Placental pericyte (primary cell): ENCODE data around the gene GPS1. TPM values are rescaled to one million over a fixed set of nuclear protein-coding genes. Genes with fewer than 3 reads are reported as not detected.

Experiments used
- total RNA-seq: library from RNA; depleted of rRNA; stranded (reverse); fragments of >200 nt; gene quantifications from 2 replicates; pipeline ENCODE4 v1.2.3, GENCODE V29; 2012

GPS1 gene
- total RNA-seq, result 110 and 187 TPM in 2 replicates

DNA sequence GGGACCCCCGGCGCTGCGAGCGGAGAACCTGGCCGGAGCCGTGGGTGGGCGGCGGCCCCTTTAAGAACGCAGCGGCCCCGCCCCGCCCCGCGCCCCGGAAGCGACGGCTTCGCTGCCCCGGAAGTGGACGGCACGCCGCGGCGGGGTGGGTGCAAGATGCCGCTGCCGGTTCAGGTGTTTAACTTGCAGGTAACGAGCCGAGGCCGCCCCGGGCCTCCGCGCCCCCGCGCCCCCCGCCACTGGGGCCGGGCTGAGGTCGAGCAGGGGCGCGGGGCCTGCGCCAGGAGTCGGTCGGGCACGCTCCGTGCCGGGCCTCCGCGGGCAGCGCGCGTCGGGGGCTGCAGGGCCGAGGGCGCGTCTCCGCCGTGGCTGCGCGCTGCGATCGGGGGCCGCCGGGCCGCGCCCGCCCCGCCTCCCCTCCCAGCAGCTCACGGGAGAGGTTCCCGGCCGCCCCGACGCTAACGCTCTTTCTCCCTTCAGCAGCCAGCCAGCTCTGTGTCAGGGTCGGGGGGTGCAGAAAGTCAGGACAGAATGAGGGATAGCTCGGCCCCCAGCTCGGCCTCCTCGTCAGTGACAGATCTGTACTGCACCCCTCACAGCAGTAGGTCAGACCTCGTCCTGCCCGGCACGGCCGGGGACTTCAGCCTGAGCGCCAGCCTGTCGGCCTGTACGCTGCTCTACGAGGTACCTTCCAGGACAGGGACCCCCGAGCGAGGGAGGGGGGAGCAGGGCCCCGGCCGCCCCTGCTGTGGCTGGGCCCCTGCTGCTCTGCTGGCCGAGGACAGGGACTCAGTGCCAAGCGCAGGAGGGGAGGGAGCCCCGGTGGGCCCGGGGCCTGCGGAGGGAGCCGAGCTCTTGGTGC, at the start of gene GPS1, which contains the start of gene RFNG:
Gene GPS1, plus strand, starts transcription at position 123 of the 862 bp plus-strand sequence. Its CDS starts 34 bp downstream, at position 157.
Gene RFNG, minus strand, starts transcription at position 36 of the 862 bp plus-strand sequence. CDS start 45 bp downstream, outside the sequence.

DNA sequence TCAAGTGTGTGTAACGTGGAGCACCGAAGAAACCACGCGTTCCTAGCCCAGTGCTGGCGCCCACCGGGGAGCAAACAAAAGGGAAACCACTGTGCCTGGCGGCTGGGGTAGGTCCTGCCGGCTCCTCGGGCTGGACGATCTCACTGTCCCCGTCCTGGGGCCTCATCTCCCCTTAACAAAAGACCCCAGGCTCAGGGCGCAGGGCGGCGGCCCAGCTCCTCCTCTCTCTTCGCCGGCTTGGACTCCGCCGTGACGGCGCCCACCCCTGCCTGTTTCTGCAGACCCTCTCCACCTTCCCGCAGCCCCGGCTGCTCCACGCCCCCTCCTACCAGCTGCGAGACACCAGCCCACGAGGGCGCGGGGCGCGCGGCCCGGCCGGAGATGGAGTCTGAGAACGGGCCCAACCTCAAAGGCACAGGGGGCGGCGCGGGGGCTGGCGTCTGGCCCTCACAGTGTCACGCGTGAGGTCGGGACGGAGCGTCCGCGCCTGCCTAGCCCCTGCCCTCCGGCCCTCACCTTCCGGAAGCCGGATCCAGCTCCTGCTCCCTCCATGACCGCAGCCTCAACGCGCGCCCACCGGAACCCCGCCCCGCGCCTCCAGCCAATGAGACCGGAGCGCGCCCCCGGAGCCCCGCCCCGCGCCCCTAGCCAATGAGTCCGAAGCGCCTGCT, 29.3 kb upstream of the GPS1 start, which contains the start of gene CENPX:
Gene CENPX, minus strand, starts transcription at position 569 of the 671 bp plus-strand sequence. Its CDS starts 17 bp downstream, at position 552.

DNA sequence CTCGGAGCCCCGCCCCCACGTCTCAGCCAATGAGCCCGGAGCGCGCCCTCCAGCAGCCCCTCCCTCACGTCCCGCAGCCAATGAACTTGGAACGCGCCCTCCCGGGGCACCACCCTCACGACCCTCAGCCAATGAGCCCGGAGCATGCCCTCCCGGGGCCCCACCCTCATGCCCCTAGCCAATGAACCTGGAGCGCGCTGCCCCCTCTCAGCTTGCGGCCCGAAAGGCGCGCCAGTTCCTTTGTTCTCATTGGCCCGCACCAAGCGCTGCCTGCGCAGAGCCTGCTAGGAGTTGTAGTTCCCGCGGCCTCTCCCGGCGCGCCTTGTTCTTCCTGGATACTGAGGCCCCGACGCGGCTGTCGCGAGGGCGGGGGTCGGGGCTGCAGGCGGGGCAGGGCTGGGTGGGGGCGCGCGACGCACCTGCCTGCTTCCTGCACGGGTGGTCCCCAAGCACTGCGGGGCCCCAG, 28.7 kb upstream of the GPS1 start, which contains the start of gene LRRC45:
Gene LRRC45, plus strand, starts transcription at position 325 of the 466 bp plus-strand sequence. CDS start 339 bp downstream, outside the sequence.

DNA sequence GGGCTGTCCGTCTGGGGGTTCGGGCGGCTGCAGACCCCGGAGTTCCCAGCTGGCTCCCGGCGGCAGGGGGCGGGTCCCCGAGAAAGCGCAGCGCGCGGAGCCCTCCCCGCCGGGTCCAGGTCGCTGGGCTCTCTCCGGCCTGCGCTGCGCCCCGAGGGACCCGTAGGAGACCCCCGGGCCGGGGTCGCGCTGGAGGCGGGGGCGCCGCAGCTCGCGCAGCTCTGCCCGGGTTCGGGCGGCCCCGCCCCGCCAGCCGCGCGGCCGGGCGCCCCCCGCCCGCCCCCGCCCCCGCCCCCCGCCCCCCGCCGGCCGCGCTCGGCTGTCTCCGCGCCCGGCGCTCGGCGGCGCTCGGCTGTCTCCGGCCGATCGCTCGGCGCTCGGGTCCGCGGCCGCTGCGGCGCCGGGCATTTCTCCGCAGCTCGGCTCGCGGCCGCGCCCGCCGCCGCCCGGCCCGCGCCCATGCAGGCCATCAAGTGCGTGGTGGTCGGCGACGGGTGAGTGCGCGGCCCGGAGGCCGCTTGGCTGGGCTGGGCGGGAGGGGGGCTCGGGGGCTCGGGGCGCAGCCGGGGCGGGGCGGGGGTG, 20.3 kb upstream of the GPS1 start, which contains the start of gene RAC3:
Gene RAC3, plus strand, starts transcription at position 376 of the 582 bp plus-strand sequence. Its CDS starts 84 bp downstream, at position 460.

DNA sequence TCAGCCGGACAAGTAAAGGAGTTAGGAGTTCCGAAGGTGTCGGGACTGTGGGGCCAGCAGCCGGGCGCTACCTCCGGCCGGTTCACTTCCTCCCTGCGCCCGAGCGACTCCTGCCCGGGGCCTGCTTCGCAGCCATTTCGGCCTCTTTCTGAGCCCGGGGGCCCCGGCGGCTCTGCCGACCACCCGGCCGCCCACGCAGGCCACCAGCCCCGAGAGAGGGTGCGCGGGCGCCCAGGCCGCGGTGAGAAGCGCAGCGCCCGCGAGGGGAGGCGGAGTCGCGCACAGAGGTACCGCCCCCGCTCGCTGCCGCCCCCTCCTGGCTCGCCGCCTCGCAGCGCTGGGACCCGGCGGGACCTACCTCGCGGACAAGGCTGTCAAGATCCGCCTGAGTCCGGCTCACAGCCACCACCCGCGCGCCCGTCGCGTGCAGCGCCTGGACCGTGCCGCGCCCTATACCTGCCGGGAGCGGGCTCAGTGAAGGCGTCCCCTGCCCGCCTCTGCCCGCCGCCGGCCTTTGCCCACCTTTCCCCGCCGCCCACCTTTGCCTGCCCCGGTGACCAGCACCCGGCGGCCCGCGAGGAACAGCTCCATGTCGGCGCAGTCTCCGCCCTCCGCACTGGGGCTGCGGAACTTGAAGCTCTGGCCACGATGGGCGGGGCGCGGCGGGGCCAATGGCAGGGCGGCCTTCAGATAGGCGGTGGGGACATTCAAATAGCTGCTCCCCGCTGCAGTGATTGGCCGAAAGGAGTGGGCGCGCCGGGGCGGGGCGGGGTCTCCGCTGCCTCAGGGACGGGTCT, 14.4 kb upstream of the GPS1 start, which contains the start of gene DCXR:
Gene DCXR, minus strand, starts transcription at position 606 of the 797 bp plus-strand sequence. Its CDS starts 15 bp downstream, at position 591.

DNA sequence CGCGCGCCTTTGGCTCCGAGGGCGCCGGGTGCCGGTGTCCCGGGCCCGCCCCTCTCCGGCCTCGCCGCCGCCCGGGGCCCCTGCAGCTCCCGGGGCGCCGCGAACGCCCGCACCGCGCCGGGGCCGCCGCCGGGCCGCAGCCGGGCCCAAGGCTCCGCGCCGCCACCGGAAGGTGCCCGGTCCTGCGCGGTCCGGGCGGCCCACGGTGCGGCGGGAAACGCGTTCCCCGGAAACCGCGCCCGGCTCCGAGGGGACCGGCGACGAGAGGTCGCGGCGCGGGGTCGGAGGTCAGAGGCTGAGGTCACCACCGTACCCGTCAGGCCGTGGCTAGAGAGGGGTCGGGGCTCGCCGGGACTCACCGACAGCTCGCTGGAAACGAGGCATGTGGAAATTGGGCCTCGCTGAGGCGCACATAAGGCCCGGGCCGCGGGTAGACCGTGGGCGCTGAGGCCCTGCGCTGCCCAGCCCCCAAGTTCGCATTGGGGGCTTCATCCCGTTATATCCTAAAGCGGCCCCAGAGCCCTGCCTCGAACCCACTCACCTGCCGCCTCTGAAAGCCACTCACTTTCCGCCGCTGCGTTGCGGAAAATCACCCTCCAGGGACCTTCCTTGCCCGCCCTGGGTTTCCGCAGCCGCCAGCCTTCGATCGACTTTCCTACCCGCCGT, 14.1 kb downstream of the GPS1 start, which contains the start of gene DUS1L:
Gene DUS1L, minus strand, starts transcription at position 167 of the 666 bp plus-strand sequence. CDS start 745 bp downstream, outside the sequence.

DNA sequence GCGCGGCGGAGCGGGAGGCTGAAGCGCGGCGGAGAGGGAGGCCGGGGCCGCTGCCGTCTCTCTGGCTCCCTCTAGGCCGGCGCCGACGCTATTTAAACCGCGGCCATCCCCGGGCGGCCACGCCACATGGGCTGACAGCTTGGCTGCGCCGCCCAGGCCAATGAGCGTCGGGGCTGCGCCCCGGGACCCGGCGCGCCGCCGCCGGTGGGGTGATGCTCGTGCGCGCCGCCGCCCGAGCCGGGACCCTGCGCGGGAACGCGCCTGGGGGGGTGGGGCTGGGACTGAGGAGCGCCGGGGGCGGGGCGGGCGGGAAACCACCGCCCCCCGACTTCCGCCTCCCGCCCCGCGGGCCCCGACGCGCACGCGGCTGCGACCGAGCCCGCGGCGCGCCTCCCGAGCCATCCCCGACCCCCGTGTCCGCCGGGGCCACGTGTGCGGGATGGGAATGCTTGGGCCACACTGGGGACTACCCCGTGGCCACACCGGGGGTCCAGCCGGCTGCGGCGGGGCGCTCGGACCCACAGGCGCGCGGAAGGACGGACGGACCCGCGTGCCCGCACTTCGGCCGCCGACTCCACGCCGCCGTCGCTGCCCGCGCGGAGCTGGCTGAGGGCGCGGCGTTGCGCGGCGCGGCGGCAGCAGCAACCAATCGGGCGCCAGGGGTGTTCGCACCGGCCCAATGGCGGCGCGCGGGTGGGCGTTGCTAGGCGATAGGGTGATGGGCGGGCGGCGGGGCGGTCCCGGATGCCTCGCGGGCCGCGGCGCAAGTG, 46.7 kb downstream of the GPS1 start, which contains the start of gene FASN:
Gene FASN, minus strand, starts transcription at position 68 of the 770 bp plus-strand sequence. CDS start 1,791 bp downstream, outside the sequence.

Other genes starting within 250 kb of the GPS1 start
- not detected in 2 replicates for gene GCGR, start 247.7 kb upstream of the GPS1 start, total RNA-seq
- 82.0 and 100 TPM in 2 replicates for gene MCRIP1, start 218.6 kb upstream of the GPS1 start, total RNA-seq
- gene PPP1R27, start 216.8 kb upstream of the GPS1 start, total RNA-seq, result not detected in 2 replicates
- 1,222 and 4,245 TPM in 2 replicates for gene P4HB, start 191.4 kb upstream of the GPS1 start, total RNA-seq
- 139 and 275 TPM in 2 replicates for gene ARHGDIA, start 180.6 kb upstream of the GPS1 start, total RNA-seq
- gene ALYREF, start 160.3 kb upstream of the GPS1 start, total RNA-seq, result 94.3 and 166 TPM in 2 replicates
- gene ANAPC11, start 160.2 kb upstream of the GPS1 start, total RNA-seq, result 102 and 118 TPM in 2 replicates
- gene NPB, start 149.7 kb upstream of the GPS1 start, total RNA-seq, result under 0.01 and 0.66 TPM in 2 replicates
- 48.7 and 78.1 TPM in 2 replicates for gene PCYT2, start 140.5 kb upstream of the GPS1 start, total RNA-seq
- 23.9 and 26.7 TPM in 2 replicates for gene SIRT7, start 133.7 kb upstream of the GPS1 start, total RNA-seq
- 31.6 and 48.1 TPM in 2 replicates for gene MAFG, start 124.2 kb upstream of the GPS1 start, total RNA-seq
- gene PYCR1, start 114.6 kb upstream of the GPS1 start, total RNA-seq, result 99.9 and 225 TPM in 2 replicates
- not detected in 2 replicates for gene MYADML2, start 104.7 kb upstream of the GPS1 start, total RNA-seq
- gene NOTUM, start 90.7 kb upstream of the GPS1 start, total RNA-seq, result 0.29 and 0.66 TPM in 2 replicates
- 31.4 and 38.1 TPM in 2 replicates for gene ASPSCR1, start 74.3 kb upstream of the GPS1 start, total RNA-seq
- gene CENPX, start 29.0 kb upstream of the GPS1 start, total RNA-seq, result 22.5 and 48.7 TPM in 2 replicates
- 14.9 and 30.1 TPM in 2 replicates for gene LRRC45, start 28.6 kb upstream of the GPS1 start, total RNA-seq
- 7.9 and 9.2 TPM in 2 replicates for gene RAC3, start 20.2 kb upstream of the GPS1 start, total RNA-seq
- gene DCXR, start 14.2 kb upstream of the GPS1 start, total RNA-seq, result 32.2 and 43.5 TPM in 2 replicates
- 44.1 and 76.8 TPM in 2 replicates for gene RFNG, start 87 bp upstream of the GPS1 start, total RNA-seq
- 74.6 and 105 TPM in 2 replicates for gene DUS1L, start 13.9 kb downstream of the GPS1 start, total RNA-seq
- 165 and 359 TPM in 2 replicates for gene FASN, start 46.3 kb downstream of the GPS1 start, total RNA-seq
- 24.5 and 28.9 TPM in 2 replicates for gene CCDC57, start 160.9 kb downstream of the GPS1 start, total RNA-seq
- gene SLC16A3, start 177.1 kb downstream of the GPS1 start, total RNA-seq, result 347 and 438 TPM in 2 replicates
- 58.4 and 58.6 TPM in 2 replicates for gene CSNK1D, start 221.8 kb downstream of the GPS1 start, total RNA-seq